HepG2 (cell line): Measurements from ENCODE around the gene FCMR. TPM values are rescaled to one million over a fixed set of nuclear protein-coding genes. Genes with fewer than 3 reads are reported as not detected.

Experiments used
- ATAC-seq: fragments of 200-7000 bp; cut with Tn5 transposase; 3 replicates; pipeline ENCODE4 v1.9.1; 2020; ENCODE audit warnings: mild to moderate bottlenecking, moderate library complexity
- BruUV-seq: library from RNA; stranded (reverse); fragments of 400-500 nt; replicated peaks from 2 replicates; lab custom pipeline; 2021; lab: Mats Ljungman, UMichigan
- CTCF ChIA-PET: fragments of 300-600 bp; formaldehyde crosslinking; extraction: SDS; loops from one replicate; lab custom pipeline; 2021; ENCODE audit warnings: low total read pairs, inconsistent platforms, low intra/inter-chr PET ratio; lab: Yijun Ruan, JAX
- POLR2A ChIA-PET: fragments of 350-600 bp; sonication (Branson Sonifier 250); formaldehyde crosslinking; loops from one replicate; lab custom pipeline; 2020; ENCODE audit warnings: antibody characterized with exemption, inconsistent platforms; lab: Yijun Ruan, JAX
- DNase-seq: peaks from one replicate; pipeline ENCODE4 v3.0.0-alpha.2; 2015; ENCODE audit warnings: low spot score
- FAIRE-seq: peaks from 3 replicates; lab custom pipeline; 2011; peaks lifted over from hg19 to GRCh38; lab: Jason Lieb, UNC
- H2AFZ ChIP-seq: one replicate; pipeline ENCODE4 v1.6.1; 2011; ENCODE audit warnings: low read length, inconsistent platforms
- H3K27ac ChIP-seq: fragments of 300-600 bp; 3 replicates; pipeline ENCODE4 v1.8.0; 2011; ENCODE audit warnings: mixed run types, mild to moderate bottlenecking, mixed read lengths, low read length, inconsistent platforms; ENCODE audit not compliant: insufficient read depth; ENCODE audit errors: extremely low read length
- H3K27me3 ChIP-seq, 2 experiments: fragments of 200-600 bp in 1 of 2; 2 replicates in 1 of 2; 3 replicates in 1 of 2; pipeline versions ENCODE4 v1.6.0 to v1.8.0; 2011; ENCODE audit warnings: low read length in 2 of 2, mild to moderate bottlenecking in 2 of 2, moderate library complexity in 2 of 2, inconsistent platforms in 1 of 2; ENCODE audit not compliant: insufficient read depth in 2 of 2, control insufficient read depth in 1 of 2
- H3K36me3 ChIP-seq, 2 experiments: fragments of 200-600 bp in 1 of 2; replicated peaks in 1 of 2; 2 replicates in 1 of 2; 3 replicates in 1 of 2; pipeline versions ENCODE4 v1.5.1 to v1.8.0; 2011; ENCODE audit warnings: low read length in 2 of 2, inconsistent platforms in 1 of 2; ENCODE audit not compliant: insufficient read depth in 2 of 2, control insufficient read depth in 1 of 2
- H3K4me1 ChIP-seq: 2 replicates; pipeline ENCODE4 v1.5.1; 2012; ENCODE audit warnings: low read length, inconsistent platforms; ENCODE audit not compliant: insufficient read depth
- H3K4me2 ChIP-seq: 2 replicates; pipeline ENCODE4 v1.6.0; 2011; ENCODE audit warnings: low read depth, low read length, inconsistent platforms
- H3K4me3 ChIP-seq, 3 experiments: fragments of 200-600 bp in 1 of 3; sonication (generic), shearing (Covaris generic) in 1 of 3; replicated peaks in 1 of 3; 2 replicates each; pipeline ENCODE4 v1.5.1; 2011 to 2016; ENCODE audit warnings: low read length in 3 of 3, inconsistent platforms in 2 of 3, low read depth in 2 of 3, mild to moderate bottlenecking in 2 of 3, control low read depth in 1 of 3, mixed read lengths in 1 of 3; ENCODE audit not compliant: insufficient read depth in 1 of 3
- H3K79me2 ChIP-seq: one replicate; pipeline ENCODE4 v1.6.1; 2011; ENCODE audit warnings: low read length, inconsistent platforms; ENCODE audit not compliant: insufficient read depth
- H3K9ac ChIP-seq: 2 replicates; pipeline ENCODE4 v1.6.0; 2011; ENCODE audit warnings: mild to moderate bottlenecking, low read depth, low read length, inconsistent platforms; ENCODE audit not compliant: insufficient read depth
- H3K9me3 ChIP-seq: 2 replicates; pipeline ENCODE4 v1.5.1; 2012; ENCODE audit warnings: mild to moderate bottlenecking, low read length
- H4K20me1 ChIP-seq: 2 replicates; pipeline ENCODE4 v1.6.0; 2011; ENCODE audit warnings: inconsistent platforms, mild to moderate bottlenecking, low read length, moderate library complexity; ENCODE audit not compliant: insufficient read depth
- ARID4A ChIP-seq: sonication (generic); formaldehyde crosslinking; IDR thresholded peaks from 2 replicates; pipeline ENCODE4 v1.5.0; 2020; ENCODE audit warnings: mild to moderate bottlenecking, missing genetic modification reagents, borderline replicate concordance
- FOSL1 ChIP-seq: sonication (generic); formaldehyde crosslinking; IDR thresholded peaks from 2 replicates; pipeline ENCODE4 v1.9.0; 2021; ENCODE audit warnings: missing genetic modification reagents, borderline replicate concordance
- HMGXB3 ChIP-seq: sonication (generic); formaldehyde crosslinking; IDR thresholded peaks from 2 replicates; pipeline ENCODE4 v1.4.0; 2020; ENCODE audit warnings: missing genetic modification reagents, borderline replicate concordance
- KLF11 ChIP-seq: IDR thresholded peaks from 2 replicates; pipeline ENCODE4 v1.6.1; 2016; ENCODE audit warnings: missing compliant biosample characterization
- NFYC ChIP-seq: IDR thresholded peaks from 2 replicates; pipeline ENCODE4 v1.6.1; 2016; ENCODE audit warnings: missing genetic modification reagents, missing compliant biosample characterization
- ZNF646 ChIP-seq: sonication (generic); formaldehyde crosslinking; IDR thresholded peaks from 2 replicates; pipeline ENCODE4 v1.9.0; 2021; ENCODE audit warnings: mild to moderate bottlenecking, missing genetic modification reagents
- WGBS: methylation state at CpG from one replicate; pipeline ENCODE4 v1.1.6; 2017; ENCODE audit warnings: low lambda C conversion rate; 5-methylcytosine and 5-hydroxymethylcytosine counted together
- in situ Hi-C: cut with HindIII; loops from 2 replicates; pipeline ENCODE4 v1.10.0; 2017; ENCODE audit warnings: low pct_unique_long_range_greater_than_20kb; ENCODE audit not compliant: extremely low pct_ligation_motif_present
- intact Hi-C: fragments of 100-400 bp; cut with micrococcal nuclease; formaldehyde crosslinking; loops from one replicate; pipeline ENCODE4 v1.10.0; 2022; ENCODE audit not compliant: unreplicated experiment
- polyA plus RNA-seq, 8 experiments: library from polyadenylated mRNA; depleted of rRNA in 3 of 8; stranded (reverse) in 7 of 8; unstranded in 1 of 8; fragments of >200 nt; fragmentation: Illumina TruSeq in 4 of 8; extraction: Trizol in 4 of 8; gene quantifications; 2 replicates each; pipeline versions ENCODE4 v1.2.1 to v1.2.3, GENCODE V29; 2011 to 2016; ENCODE audit warnings: low read depth in 4 of 8, missing spikeins in 1 of 8, mixed read lengths in 1 of 8; ENCODE audit not compliant: insufficient read depth in 1 of 8
- total RNA-seq, 5 experiments: library from RNA; depleted of rRNA; stranded (reverse); fragments of >200 nt; fragmentation: Illumina TruSeq; extraction: Trizol; gene quantifications; 2 replicates each; pipeline ENCODE4 v1.2.3, GENCODE V29; 2016; ENCODE audit warnings: low read depth in 1 of 5

Gene FCMR
- total and polyA plus RNA-seq, 2 of the 13 experiments (the other 11 are each of a cell fraction or from before 2014, with no cell fraction given): not detected

GRCh38 chr1:206949208-206949607 is 27.5 kb upstream of the FCMR start (continued):
- TF ChIP-seq ZNF646 (CRISPR knock-in tag): no peak

- H4K20me1 ChIP-seq: no peaks in the 10 kb centered on the region
- no peaks in the 10 kb centered on the region for H3K36me3 ChIP-seq
- ChIA-PET POLR2A (no interaction called here), CTCF (no interaction called here)
- H3K27me3 ChIP-seq: no peaks in the 10 kb centered on the region; a peak in 2 of 5 replicates
- in situ Hi-C loops: no loop called here
- no peak overlapping the region for H3K4me3 ChIP-seq
- H3K27ac ChIP-seq: no peak overlapping the region
- 48% methylated on average over 3 of the region's 3 CpGs for WGBS
- H3K9me3 ChIP-seq: 0 out of 2 replicates have a peak, but pooled peaks cover 7% of the 10 kb centered on the region
- no peak for DNase-seq
- H3K4me2 ChIP-seq: no peak overlapping the region
- no peak overlapping the region for H2AFZ ChIP-seq
- no peak for FAIRE-seq
- intact Hi-C loops: no loop called here
- H3K4me1 ChIP-seq: peaks cover 44% of the 10 kb centered on the region
- no peak overlapping the region for H3K9ac ChIP-seq
- ATAC-seq: no peak
- no peaks in the 10 kb centered on the region for H3K79me2 ChIP-seq
- no TSS peak for BruUV-seq
- TF ChIP-seq ARID4A (CRISPR knock-in tag) (no peak), FOSL1 (CRISPR knock-in tag) (no peak), KLF11 (CRISPR knock-in tag) (no peak), NFYC (CRISPR knock-in tag) (no peak), HMGXB3 (CRISPR knock-in tag) (no peak)
Measured at GRCh38 chr1:206947255-206947654, 25.5 kb upstream of the FCMR start.
